MG63 (cell line): Measurements from ENCODE around the gene LRBA. TPM values are rescaled to one million over a fixed set of nuclear protein-coding genes. Genes with fewer than 3 reads are reported as not detected.

ENCODE experiments used
- DNase-seq: peaks from one replicate; pipeline ENCODE4 v3.0.0-alpha.2; 2020
- H3K27me3 ChIP-seq: fragments of 250-450 bp; sonication (Bioruptor Pico); 2 replicates; pipeline ENCODE4 v1.5.1; 2020; ENCODE audit warnings: mild to moderate bottlenecking, moderate library complexity
- H3K36me3 ChIP-seq: fragments of 250-450 bp; sonication (Bioruptor Pico); 2 replicates; pipeline ENCODE4 v1.5.1; 2020; ENCODE audit warnings: mild to moderate bottlenecking, moderate library complexity
- H3K4me3 ChIP-seq: fragments of 250-450 bp; sonication (Bioruptor Pico); 2 replicates; pipeline ENCODE4 v1.5.1; 2020; ENCODE audit warnings: mild to moderate bottlenecking, moderate library complexity
- H3K9me3 ChIP-seq: fragments of 250-450 bp; sonication (Bioruptor Pico); 2 replicates; pipeline ENCODE4 v1.5.1; 2020; ENCODE audit warnings: mild to moderate bottlenecking, moderate library complexity
- total RNA-seq: library from RNA; depleted of rRNA; stranded (reverse); fragments of >200 nt; shearing (Covaris generic); gene quantifications from 2 replicates; pipeline ENCODE4 v1.2.3, GENCODE V29; 2014; ENCODE audit warnings: low replicate concordance

The LRBA gene
- total RNA-seq, 1 experiment from 2014 or later, result 4.7 TPM

- Histone ChIP-seq H3K36me3 (no peaks in the 10 kb centered on the region), H3K4me3 (no peak overlapping the region), H3K27me3 (no peaks in the 10 kb centered on the region), H3K9me3 (peaks cover 7% of the 10 kb centered on the region; the same call in 1 of the 2 replicates)
- DNase-seq, result no peak
Observed at GRCh38 chr4:150280081-150280895, 734.8 kb downstream of the LRBA start.

- no peak for DNase-seq
- Histone ChIP-seq H3K36me3 (no peaks in the 10 kb centered on the region), H3K27me3 (no peaks in the 10 kb centered on the region), H3K4me3 (no peak overlapping the region), H3K9me3 (peaks cover 11% of the 10 kb centered on the region)
Observed at GRCh38 chr4:150278206-150278605, 736.9 kb downstream of the LRBA start.

GRCh38 chr4:150268444-150268843 lies 746.6 kb downstream of the LRBA start:
- Histone ChIP-seq H3K36me3 (peaks cover 21% of the 10 kb centered on the region), H3K27me3 (no peaks in the 10 kb centered on the region), H3K4me3 (no peak overlapping the region), H3K9me3 (peaks cover 14% of the 10 kb centered on the region)
- no peak for DNase-seq

- no peak overlapping the region for H3K4me3 ChIP-seq
- H3K36me3 ChIP-seq, result peaks cover 21% of the 10 kb centered on the region
- peaks cover 11% of the 10 kb centered on the region for H3K9me3 ChIP-seq
- DNase-seq, result no peak
- H3K27me3 ChIP-seq, result no peaks in the 10 kb centered on the region
Observed at GRCh38 chr4:150265806-150266205, 749.3 kb downstream of the LRBA start.

- DNase-seq, result no peak
- Histone ChIP-seq H3K36me3 (peaks cover 21% of the 10 kb centered on the region), H3K27me3 (no peaks in the 10 kb centered on the region), H3K4me3 (no peak overlapping the region), H3K9me3 (peaks cover 8% of the 10 kb centered on the region)
Observed at GRCh38 chr4:150264595-150265161, 750.4 kb downstream of the LRBA start.

- DNase-seq, result no peak
- H3K36me3 ChIP-seq, result peaks cover 21% of the 10 kb centered on the region
Observed at GRCh38 chr4:150262611-150263010, 752.5 kb downstream of the LRBA start.

GRCh38 chr4:150261571-150261970 lies 753.5 kb downstream of the LRBA start:
- no peaks in the 10 kb centered on the region for H3K27me3 ChIP-seq
- H3K36me3 ChIP-seq, result peaks cover 19% of the 10 kb centered on the region
- DNase-seq, result no peak
- no peak overlapping the region for H3K4me3 ChIP-seq
- peaks cover 6% of the 10 kb centered on the region; the same call in 1 of the 2 replicates for H3K9me3 ChIP-seq

More at GRCh38 chr4:150262611-150263010, 752.5 kb downstream of the LRBA start:
- no peaks in the 10 kb centered on the region for H3K27me3 ChIP-seq
- H3K4me3 ChIP-seq, result no peak overlapping the region
- H3K9me3 ChIP-seq, result peaks cover 8% of the 10 kb centered on the region

GRCh38 chr4:150259861-150260567 lies 755.1 kb downstream of the LRBA start:
- Histone ChIP-seq H3K36me3 (peaks cover 5% of the 10 kb centered on the region), H3K4me3 (no peak overlapping the region), H3K9me3 (no peaks in the 10 kb centered on the region), H3K27me3 (no peaks in the 10 kb centered on the region)
- no peak for DNase-seq

- Histone ChIP-seq H3K27me3 (no peaks in the 10 kb centered on the region), H3K9me3 (no peaks in the 10 kb centered on the region), H3K36me3 (peaks cover 2% of the 10 kb centered on the region), H3K4me3 (no peak overlapping the region)
- no peak for DNase-seq
Observed at GRCh38 chr4:150258569-150258968, 756.5 kb downstream of the LRBA start.

GRCh38 chr4:150256841-150257730 lies 758.0 kb downstream of the LRBA start:
- Histone ChIP-seq H3K36me3 (peaks cover 2% of the 10 kb centered on the region), H3K4me3 (no peak overlapping the region), H3K9me3 (no peaks in the 10 kb centered on the region), H3K27me3 (no peaks in the 10 kb centered on the region)
- no peak for DNase-seq

- H3K4me3 ChIP-seq, result no peak overlapping the region
- no peak for DNase-seq
- H3K36me3 ChIP-seq, result peaks cover 2% of the 10 kb centered on the region
- no peaks in the 10 kb centered on the region for H3K27me3 ChIP-seq
- no peaks in the 10 kb centered on the region for H3K9me3 ChIP-seq
Observed at GRCh38 chr4:150256225-150256620, 758.9 kb downstream of the LRBA start.

- H3K4me3 ChIP-seq, result no peak overlapping the region
- no peak for DNase-seq
- H3K36me3 ChIP-seq, result peaks cover 2% of the 10 kb centered on the region
- no peaks in the 10 kb centered on the region for H3K27me3 ChIP-seq
- H3K9me3 ChIP-seq, result no peaks in the 10 kb centered on the region
Observed at GRCh38 chr4:150255610-150256224, 759.4 kb downstream of the LRBA start.

- Histone ChIP-seq H3K4me3 (no peak overlapping the region), H3K27me3 (no peaks in the 10 kb centered on the region), H3K36me3 (no peaks in the 10 kb centered on the region; the same call in 1 of the 2 replicates), H3K9me3 (no peaks in the 10 kb centered on the region)
- DNase-seq, result no peak
Observed at GRCh38 chr4:150253965-150254630, 761.0 kb downstream of the LRBA start.

- Histone ChIP-seq H3K4me3 (no peak overlapping the region), H3K36me3 (no peaks in the 10 kb centered on the region; the same call in 1 of the 2 replicates), H3K9me3 (no peaks in the 10 kb centered on the region), H3K27me3 (no peaks in the 10 kb centered on the region)
- no peak for DNase-seq
Observed at GRCh38 chr4:150253416-150253815, 761.7 kb downstream of the LRBA start.

GRCh38 chr4:150252741-150253140 lies 762.3 kb downstream of the LRBA start:
- peaks cover 5% of the 10 kb centered on the region for H3K36me3 ChIP-seq

GRCh38 chr4:150252306-150252705 lies 762.8 kb downstream of the LRBA start:
- Histone ChIP-seq H3K36me3 (peaks cover 6% of the 10 kb centered on the region), H3K27me3 (no peaks in the 10 kb centered on the region), H3K9me3 (no peaks in the 10 kb centered on the region), H3K4me3 (no peak overlapping the region)
- DNase-seq, result no peak

More at GRCh38 chr4:150252741-150253140, 762.3 kb downstream of the LRBA start:
- H3K4me3 ChIP-seq, result no peak overlapping the region
- no peak for DNase-seq
- no peaks in the 10 kb centered on the region for H3K9me3 ChIP-seq
- H3K27me3 ChIP-seq, result no peaks in the 10 kb centered on the region
